Left renal cortex interstitium (tissue), 4 donors: Measurements from ENCODE around the gene BCL2L13. TPM values are rescaled to one million over a fixed set of nuclear protein-coding genes. Genes with fewer than 3 reads are reported as not detected.

Experiments used
- DNase-seq, 4 donors: peaks; one replicate each; pipeline ENCODE4 v3.0.0-alpha.2; 2013; ENCODE audit warnings: low read depth in 4 of 4, low spot score in 2 of 4, missing footprints in 1 of 4
- polyA plus RNA-seq, 4 donors: library from polyadenylated mRNA; unstranded; fragments of 120-200 nt; gene quantifications; one replicate each; pipeline ENCODE4 v1.2.1, GENCODE V29; 2013; ENCODE audit not compliant: insufficient read length in 4 of 4

Gene BCL2L13
- polyA plus RNA-seq, 4 donors, result 41.8 to 48.4 (median 46.3) TPM

GRCh38 chr22:17725500-17725796 lies 86.9 kb downstream of the BCL2L13 start:
- no peak for DNase-seq

GRCh38 chr22:17726006-17726927 lies 87.7 kb downstream of the BCL2L13 start:
- DNase-seq, result no peak

- no peak for DNase-seq
Measured at GRCh38 chr22:17726928-17727897, 88.7 kb downstream of the BCL2L13 start.

- no peak for DNase-seq
Measured at GRCh38 chr22:17728786-17729185, 90.2 kb downstream of the BCL2L13 start.

- DNase-seq, result no peak
Measured at GRCh38 chr22:17729561-17729960, 91.0 kb downstream of the BCL2L13 start.

GRCh38 chr22:17732251-17732854 lies 93.8 kb downstream of the BCL2L13 start:
- no peak for DNase-seq

- no peak for DNase-seq
Measured at GRCh38 chr22:17733466-17733865, 94.9 kb downstream of the BCL2L13 start.

- DNase-seq, result no peak
Measured at GRCh38 chr22:17734187-17734586, 95.6 kb downstream of the BCL2L13 start.

GRCh38 chr22:17738386-17739128 lies 100.0 kb downstream of the BCL2L13 start:
- no peak for DNase-seq

- no peak for DNase-seq
Measured at GRCh38 chr22:17739196-17739975, 100.8 kb downstream of the BCL2L13 start.

- DNase-seq, result no peak
Measured at GRCh38 chr22:17741866-17742526, 103.4 kb downstream of the BCL2L13 start.

GRCh38 chr22:17742527-17742902 lies 104.0 kb downstream of the BCL2L13 start:
- peak in 3 of 4 donors; percentile 32 to 56 (median 41) for DNase-seq

GRCh38 chr22:17743661-17744411 lies 105.3 kb downstream of the BCL2L13 start:
- DNase-seq, result no peak

- DNase-seq, result no peak
Measured at GRCh38 chr22:17744430-17744829, 105.9 kb downstream of the BCL2L13 start.

- no peak for DNase-seq
Measured at GRCh38 chr22:17746916-17747315, 108.4 kb downstream of the BCL2L13 start.

- DNase-seq, result no peak
Measured at GRCh38 chr22:17748555-17749353, 110.2 kb downstream of the BCL2L13 start.

- DNase-seq, result no peak
Measured at GRCh38 chr22:17749605-17750395, 111.2 kb downstream of the BCL2L13 start.
